SK-N-MC (cell line): ENCODE results near the gene NTF3.

Experiments
- EZH2 ChIP-seq: fragments of 200-600 bp; sonication (generic); IDR thresholded peaks from one replicate; pipeline ENCODE4 v1.6.1; 2017; ENCODE audit warnings: antibody characterized with exemption
- FOXP2 ChIP-seq: optimal IDR thresholded peaks from 2 replicates; pipeline ENCODE3; 2011; ENCODE audit warnings: mild to moderate bottlenecking, moderate library complexity; ENCODE audit not compliant: insufficient read depth; ENCODE audit errors: extremely low read length, control extremely low read depth
- POLR2AphosphoS5 ChIP-seq: IDR thresholded peaks from 2 replicates; pipeline ENCODE4 v1.6.1; 2012; ENCODE audit warnings: mild to moderate bottlenecking, low read depth, low read length, borderline replicate concordance

- TF ChIP-seq EZH2, result no peak
- TF ChIP-seq POLR2AphosphoS5, result no peak
- TF ChIP-seq FOXP2, result no peak
Measured at GRCh38 chr12:5488626-5488955, 56.7 kb downstream of the NTF3 start.
